Stromal cell of bone marrow (primary cell): ENCODE results near the gene CHRM4.

Experiments used
- DNase-seq: peaks from one replicate; pipeline ENCODE4 v3.0.0-alpha.2; 2012; ENCODE audit warnings: low read depth

The CHRM4 gene

DNA sequence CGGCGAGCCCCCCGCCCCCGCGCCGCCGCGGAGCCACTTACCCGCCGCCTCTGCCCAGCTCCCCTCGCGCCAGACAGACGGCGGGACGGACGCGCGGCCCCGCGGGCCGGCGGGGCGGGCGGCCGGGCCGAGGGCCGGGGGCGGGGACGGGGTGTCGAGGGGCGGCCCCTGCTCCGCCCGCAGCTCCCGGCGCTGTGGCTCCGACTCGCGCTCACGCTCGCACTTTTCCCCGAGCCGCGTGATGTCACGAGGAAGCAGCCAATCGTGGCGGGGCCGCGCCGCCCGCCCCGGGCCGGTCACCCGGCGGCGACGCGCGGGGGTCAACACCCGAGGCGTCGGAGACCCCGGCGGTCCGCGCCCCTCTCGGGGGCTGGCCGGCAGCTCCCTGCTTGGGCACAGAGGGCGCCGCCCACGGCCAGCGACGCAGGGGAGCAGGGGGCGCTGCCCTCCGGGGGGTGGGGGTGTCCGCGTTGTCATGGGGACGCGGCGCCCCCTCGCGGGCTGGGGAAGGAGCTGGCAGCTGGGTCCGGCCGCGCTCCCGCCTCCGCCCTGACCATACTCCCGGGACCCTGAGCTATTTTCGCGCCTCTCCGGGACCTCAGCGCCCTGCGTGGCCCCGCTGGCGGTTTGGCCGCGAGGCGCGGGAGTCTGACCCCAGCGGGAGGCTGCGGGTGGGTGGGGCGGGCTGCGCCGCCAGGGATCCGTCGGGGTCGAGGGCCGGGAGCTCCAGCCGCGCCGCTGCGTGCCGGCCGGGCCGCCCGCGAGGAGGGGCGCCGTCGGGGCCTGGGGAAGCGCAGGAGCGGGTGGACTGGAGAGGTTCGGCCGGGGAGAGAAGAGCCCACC, at the start of gene CHRM4:
Gene CHRM4, minus strand, starts transcription at position 199 of the 843 bp plus-strand sequence. CDS start 5,219 bp downstream, outside the sequence.
- DNase-seq: no peak

GRCh38 chr11:46438211-46438610, 46.6 kb upstream of the CHRM4 start:
- no peak for DNase-seq

DNA sequence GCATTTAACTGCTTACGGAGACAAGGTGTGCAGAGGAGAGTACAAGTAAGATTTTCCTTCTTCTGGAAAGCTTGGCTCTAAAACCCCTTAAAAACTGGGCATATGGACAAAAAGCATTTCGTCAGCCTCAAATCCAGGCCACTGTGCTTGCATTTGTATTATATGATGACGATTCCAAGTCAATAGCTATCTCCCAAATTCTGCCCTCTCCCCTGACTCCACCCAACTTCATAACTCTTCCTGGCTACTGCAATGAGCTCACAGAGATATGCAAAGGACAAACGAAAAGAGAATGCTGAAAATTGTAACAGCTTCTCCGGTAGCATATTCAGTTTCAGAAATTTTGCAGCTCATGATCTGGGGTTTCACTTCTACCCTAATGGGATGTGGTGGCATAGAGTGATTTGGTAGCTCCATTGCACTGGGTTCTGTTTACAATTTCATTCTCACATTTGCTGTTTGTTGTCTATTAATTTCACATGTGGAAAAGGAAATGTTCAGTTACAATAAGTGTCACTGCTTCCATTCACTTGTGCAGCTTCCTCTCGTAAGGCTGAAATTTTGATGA, 45.6 kb upstream of the CHRM4 start:
- no peak for DNase-seq

- DNase-seq: no peak
Measured at GRCh38 chr11:46436113-46436512, 44.5 kb upstream of the CHRM4 start.

DNA sequence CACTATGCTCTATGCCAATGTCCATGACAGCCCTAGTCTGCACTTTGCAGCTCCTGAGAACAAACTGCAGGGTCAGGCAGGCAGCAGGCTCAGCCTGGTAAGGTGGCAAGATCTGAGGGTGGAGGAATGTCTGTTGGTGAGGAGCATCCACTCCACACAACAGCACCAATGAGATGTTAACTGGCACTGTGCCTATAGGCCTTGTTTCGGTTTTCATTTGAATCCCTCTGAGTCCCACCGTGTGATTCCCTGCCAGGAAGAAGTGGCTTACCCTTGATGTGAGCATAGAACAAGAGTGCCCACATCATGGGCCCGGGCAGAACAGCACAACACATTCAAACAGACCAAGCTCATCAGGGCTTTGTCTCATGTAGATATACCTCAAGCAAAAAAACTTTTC, 44.1 kb upstream of the CHRM4 start:
- no peak for DNase-seq

DNA sequence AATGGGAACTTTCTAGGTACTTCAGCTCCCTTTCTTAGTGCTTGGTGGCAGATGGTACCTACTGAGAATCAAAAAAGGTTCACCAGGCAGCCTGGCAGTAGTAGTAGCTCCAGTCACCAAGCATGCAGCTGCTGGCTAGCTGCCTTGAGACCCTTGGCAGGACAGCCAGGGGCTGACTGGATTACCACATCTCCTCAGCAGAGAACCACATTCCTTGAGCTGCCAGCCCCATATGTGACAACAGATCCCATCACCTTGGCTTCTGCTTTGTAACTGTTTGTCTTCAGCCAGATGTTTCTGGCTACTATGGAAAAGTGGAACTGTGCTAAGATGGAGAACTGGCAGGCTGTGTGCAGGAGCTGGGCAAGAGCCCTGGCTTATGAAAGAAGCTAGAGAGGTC, 39.6 kb upstream of the CHRM4 start:
- no peak for DNase-seq

DNA sequence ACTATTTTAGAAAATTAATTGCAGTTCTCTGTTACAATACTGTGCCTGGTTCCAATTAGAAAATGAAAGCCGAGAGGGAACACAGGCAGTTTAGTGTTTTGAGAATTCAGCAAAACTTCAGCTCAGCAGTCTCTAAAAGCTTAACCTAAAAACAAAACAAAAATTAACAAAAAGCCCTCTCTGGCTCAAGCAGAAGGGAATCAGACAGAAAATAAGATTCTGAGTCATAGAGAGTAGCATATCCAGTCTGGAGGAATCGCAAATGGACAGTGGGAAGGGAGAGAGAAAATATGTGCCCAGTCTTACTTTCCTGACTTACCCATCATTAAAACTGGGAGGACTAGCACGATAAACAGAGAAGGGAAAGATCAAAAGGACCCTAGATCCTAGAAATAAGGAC, 38.1 kb upstream of the CHRM4 start:
- no peak for DNase-seq

DNA sequence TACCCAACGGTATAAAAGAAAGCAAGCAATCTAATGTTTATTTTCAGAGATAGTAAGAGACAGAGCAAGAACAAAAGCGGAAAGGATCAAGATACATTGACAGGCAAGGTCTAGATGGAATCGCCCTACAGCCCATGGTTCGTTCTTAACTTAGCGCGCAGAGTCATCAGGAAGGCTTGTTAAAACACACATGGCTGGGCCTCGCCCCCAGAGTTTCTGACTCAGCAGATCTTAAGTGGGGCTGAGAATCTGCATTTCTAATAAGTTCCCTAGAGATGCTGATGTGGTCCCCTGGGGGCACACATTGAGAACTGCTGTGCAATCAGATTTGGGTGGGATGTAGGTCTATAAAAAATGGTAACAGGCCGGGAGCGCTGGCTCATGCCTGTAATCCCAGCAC, 35.8 kb upstream of the CHRM4 start:
- no peak for DNase-seq

- DNase-seq: no peak
Measured at GRCh38 chr11:46426233-46426991, 34.8 kb upstream of the CHRM4 start.

DNA sequence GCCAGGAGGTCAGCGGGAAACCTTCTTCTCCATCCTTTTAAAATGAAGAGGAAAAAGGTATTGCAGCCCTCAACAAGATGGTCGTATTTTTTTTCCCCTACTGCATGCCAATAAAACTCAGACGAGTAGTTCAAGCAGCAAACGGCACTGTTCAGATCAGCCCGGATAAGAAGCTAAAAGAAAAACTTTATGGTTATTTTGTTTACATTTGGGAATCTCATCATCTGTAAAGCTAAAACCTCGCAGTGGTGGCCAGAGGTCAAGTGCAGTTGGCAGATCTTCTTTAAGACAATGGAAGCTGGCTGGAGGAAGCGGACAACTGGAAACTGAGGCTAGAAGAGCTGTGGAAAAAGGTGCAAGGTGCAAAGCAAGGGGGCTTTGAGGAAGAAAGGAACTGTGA, 31.0 kb upstream of the CHRM4 start:
- no peak for DNase-seq

DNA sequence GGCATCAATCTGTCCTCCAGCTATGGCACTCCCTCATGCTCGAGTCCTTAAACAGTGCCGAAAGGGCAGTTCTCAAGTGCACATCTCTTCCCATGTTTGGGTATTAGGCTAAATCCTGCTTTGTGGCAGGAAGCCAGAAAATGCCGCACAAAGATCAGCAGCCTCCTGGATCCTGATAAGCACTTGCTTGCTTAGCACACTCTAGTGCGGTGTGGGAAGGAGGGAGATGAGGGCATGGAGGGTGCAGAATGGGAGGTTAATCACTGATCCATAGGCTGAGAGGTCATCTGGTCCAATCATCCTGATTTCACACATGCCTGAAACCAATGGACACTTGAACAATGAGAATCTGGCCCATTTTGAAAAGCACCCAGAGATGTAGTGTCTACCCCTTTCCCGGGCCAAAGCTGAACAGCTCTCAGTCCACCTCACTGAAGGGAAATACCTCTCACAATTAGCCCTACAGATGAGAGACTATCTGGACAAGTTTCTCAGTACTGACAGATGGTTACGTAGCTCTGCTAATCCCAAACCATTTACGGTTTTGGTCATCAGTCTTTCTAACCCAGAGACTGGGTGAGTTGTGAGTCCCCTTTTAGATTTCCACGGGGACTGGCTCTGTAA, 29.8 kb upstream of the CHRM4 start:
- DNase-seq: no peak

DNA sequence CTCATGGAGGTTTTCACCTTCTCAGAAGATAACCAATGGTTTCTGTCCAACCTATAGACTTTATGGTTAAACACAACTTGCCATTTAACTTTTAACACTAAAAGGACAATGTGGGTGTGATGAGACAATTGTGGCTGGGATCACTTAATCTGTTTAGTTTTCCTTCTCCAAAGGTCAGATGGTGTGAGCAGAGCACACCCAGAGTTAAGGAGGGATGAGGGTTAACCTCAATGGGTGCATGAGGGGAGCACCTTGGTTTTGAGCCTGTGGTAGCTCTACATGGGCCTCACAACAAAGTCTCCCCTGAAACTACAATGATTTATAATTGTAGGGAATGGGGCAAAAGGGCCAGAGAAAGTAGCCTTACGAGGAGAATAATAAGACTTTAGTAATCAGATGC, 28.9 kb upstream of the CHRM4 start:
- no peak for DNase-seq

DNA sequence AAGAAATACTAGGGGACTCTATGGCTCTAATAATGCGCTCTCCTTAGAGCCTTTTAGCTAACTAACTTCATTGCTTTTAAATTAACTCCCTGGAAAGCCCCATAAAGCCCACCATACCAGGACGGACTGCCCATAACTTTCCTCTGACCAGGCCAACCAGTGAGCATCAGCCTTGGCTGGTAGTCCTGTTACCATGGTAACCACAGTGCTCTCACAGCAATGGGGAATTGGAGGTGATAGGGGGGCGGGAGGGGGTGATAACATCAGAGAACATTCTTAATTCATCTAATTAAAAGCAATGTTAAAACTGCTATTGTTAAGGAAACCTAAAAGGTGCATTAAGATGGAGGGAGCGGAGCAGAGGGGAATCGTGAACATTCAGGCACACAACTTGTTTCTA, 27.2 kb upstream of the CHRM4 start:
- no peak for DNase-seq

DNA sequence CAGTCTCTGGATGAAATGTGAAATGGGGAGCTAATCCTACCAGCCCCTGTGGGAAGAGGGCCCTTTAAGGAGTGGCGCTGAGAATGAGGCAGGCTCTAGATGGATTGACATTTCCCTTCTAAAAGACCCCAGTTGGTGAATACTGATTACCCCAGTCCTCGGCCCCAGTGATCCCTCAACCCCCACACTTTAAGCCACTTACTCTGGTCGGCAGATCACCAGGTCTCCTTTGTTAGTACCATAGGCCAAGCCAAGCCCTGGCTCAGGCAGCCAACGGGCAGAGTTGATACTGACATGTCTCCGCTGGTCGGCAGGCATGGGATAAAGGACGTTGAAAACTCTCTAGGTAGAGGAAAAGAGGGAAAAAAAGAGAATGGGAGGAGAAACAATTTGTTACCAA, 26.1 kb upstream of the CHRM4 start:
- DNase-seq: no peak

DNA sequence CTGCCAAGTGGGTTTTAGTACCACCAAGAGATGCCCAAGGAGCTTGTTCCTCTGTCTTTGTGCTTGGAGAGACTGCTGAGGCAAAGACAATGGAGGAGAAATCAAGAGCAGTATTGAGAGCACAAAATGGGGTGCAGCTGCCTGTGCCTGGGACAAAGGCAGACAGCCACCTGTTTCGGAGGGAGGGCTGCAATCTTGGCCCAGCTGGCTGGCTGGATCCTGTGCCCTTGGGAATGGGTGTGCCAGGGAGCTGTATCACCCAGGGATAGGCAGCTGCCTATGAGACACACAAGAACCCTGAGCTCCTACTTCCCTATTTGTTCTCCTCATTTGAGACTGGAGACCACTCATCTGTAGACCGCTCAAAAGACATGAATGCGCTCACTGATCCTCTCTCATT, 23.3 kb upstream of the CHRM4 start:
- DNase-seq: no peak

DNA sequence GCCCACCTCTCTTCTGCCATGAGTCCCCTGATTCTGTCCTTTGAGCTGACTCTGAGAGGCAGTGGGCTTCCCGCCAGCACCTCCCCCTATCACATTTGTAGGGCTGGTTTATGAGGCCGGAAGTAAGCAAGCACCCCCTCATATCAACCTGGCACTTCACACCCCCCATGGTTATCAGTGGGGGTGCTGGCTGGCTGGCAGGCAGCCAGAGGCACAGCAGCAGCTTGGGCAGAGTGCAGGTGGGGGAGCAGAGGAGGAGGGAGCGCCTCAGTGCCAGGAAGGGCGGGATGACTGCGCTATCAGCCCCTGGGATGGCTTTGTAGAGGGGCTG, 22.9 kb upstream of the CHRM4 start:
- no peak for DNase-seq

DNA sequence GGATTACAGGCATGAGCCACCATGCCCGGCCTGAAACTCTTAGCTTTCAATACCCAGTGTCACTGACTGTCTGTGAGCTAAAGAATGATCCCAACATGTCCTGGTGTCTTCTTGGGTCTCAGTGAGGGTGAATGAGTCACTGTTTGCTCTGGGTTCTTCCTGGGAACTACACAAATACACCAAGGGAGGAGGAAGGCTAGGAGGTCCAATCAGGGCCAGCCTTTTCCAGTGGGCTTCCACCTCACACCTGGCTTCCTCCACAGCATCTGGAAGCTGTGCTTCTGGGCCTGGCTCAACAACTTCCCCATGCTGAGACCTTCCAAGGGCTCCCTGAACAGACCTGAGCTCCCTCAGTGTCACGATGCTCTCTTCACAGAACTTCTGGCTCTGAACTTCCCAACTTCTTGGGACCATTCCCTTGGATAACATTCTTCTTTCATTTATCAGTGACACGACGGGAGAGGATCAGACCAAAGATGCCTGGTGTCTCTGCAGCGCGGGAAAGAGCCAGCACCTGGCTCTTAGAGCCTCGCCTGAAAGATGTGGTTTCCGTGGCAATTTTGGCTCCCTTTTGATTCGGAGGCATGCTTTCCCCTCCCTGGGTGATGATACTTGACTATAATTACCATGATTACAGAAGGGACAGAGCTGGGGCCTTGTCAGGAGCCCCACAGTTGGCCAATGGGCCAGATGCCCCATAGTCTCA, 22.3 kb upstream of the CHRM4 start:
- no peak for DNase-seq

GRCh38 chr11:46410021-46410420, 18.4 kb upstream of the CHRM4 start:
- DNase-seq: no peak

DNA sequence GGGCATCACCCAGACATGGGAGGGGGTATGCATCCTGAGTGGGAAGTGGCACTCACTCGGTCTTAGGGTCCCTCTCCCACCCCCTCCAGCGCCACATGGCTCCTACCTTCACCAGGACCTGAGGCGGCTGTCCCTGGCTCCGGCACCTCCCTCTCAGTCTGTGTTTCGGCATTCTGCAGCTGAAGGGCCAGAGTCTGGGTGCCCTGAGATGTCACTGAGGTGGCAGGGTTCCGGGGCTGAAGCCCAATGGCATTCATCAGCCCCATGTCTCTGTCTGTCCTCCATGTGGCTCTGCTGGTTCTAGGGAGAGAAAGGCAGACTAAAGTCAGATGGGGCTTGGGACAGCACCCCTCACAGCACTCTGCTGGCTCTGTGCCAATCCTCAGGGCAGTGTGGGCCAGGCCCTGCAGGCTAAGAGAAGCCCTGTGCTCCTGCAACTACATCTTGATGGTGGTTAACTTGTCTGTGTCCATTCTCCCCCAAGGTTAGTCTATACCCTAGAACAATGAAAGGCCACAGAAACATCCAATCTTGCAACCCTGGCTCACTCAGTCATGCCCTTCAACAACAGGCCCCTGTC, 16.9 kb upstream of the CHRM4 start:
- no peak for DNase-seq

GRCh38 chr11:46407635-46408034, 16.1 kb upstream of the CHRM4 start:
- no peak for DNase-seq

GRCh38 chr11:46404476-46405017, 13.0 kb upstream of the CHRM4 start:
- no peak for DNase-seq
